ENCODE data around the gene OGFOD3. TPM values are rescaled to one million over a fixed set of nuclear protein-coding genes. Genes with fewer than 3 reads are reported as not detected.

OGFOD3 gene
- total and polyA plus RNA-seq, 3 experiments from 2014 or later: 27.9 to 29.9 (median 28.4) TPM

- Mint-ChIP-seq H3K36me3 (peaks cover 0 to 37% (median 0%) of the 10 kb centered on the region in 3 donors), H3K9me3 (no peaks in the 10 kb centered on the region), H3K4me1 (peaks cover 0 to 11% (median 1%) of the 10 kb centered on the region in 3 donors), H3K27me3 (no peaks in the 10 kb centered on the region), H3K4me3 (no peak overlapping the region), H3K27ac (peak overlapping the region in 3 of 8 donors; percentile 42 to 82 (median 52))
- Histone ChIP-seq H3K9me3 (ENCODE audit: low read length) (no peaks in the 10 kb centered on the region), H3K36me3 (ENCODE audit: insufficient read depth, low read length) (peaks cover 10% of the 10 kb centered on the region), H3K27me3 (ENCODE audit: insufficient read depth, low read length, poor library complexity, severe bottlenecking) (no peaks in the 10 kb centered on the region), H3K4me1 (ENCODE audit: insufficient read depth, low read length) (no peaks in the 10 kb centered on the region), H3K4me3 (ENCODE audit: low read length) (no peak overlapping the region), H3K27ac (ENCODE audit: low read depth, low read length) (no peak overlapping the region)
- POLR2A ChIA-PET: interaction anchor here (0.7 kb wide), 1 partner anchor 9 kb away, joined by 3 read pairs; no protein-coding TSS in a partner anchor
- peak in 1 of 5 donors; percentile 30 for DNase-seq
- CTCF ChIA-PET: no interaction called here
These were observed 22.1 kb upstream of the OGFOD3 start for GRCh38 chr17:82440469-82440981.

GRCh38 chr17:82439829-82440365 lies 21.5 kb upstream of the OGFOD3 start:
- no peak overlapping the region for H3K4me3 Mint-ChIP-seq
- peaks cover 0 to 40% (median 0%) of the 10 kb centered on the region in 3 donors for H3K36me3 Mint-ChIP-seq
- H3K36me3 ChIP-seq (ENCODE audit: insufficient read depth, low read length): peaks cover 10% of the 10 kb centered on the region
- H3K27me3 Mint-ChIP-seq: no peaks in the 10 kb centered on the region
- peak in 1 of 5 donors; percentile 41 for DNase-seq
- no peaks in the 10 kb centered on the region for H3K9me3 Mint-ChIP-seq
- no peaks in the 10 kb centered on the region for H3K9me3 ChIP-seq (ENCODE audit: low read length)
- H3K27ac ChIP-seq (ENCODE audit: low read depth, low read length): no peak overlapping the region
- H3K4me1 Mint-ChIP-seq: peaks cover 0 to 15% (median 1%) of the 10 kb centered on the region in 3 donors
- H3K27ac Mint-ChIP-seq: no peak overlapping the region
- ChIA-PET CTCF (no interaction called here), POLR2A (no interaction called here)
- no peaks in the 10 kb centered on the region for H3K27me3 ChIP-seq (ENCODE audit: insufficient read depth, low read length, poor library complexity, severe bottlenecking)
- no peaks in the 10 kb centered on the region for H3K4me1 ChIP-seq (ENCODE audit: insufficient read depth, low read length)
- no peak overlapping the region for H3K4me3 ChIP-seq (ENCODE audit: low read length)

- H3K4me3 ChIP-seq (ENCODE audit: low read length): no peak overlapping the region
- Mint-ChIP-seq H3K4me1 (peaks cover 3 to 17% (median 4%) of the 10 kb centered on the region in 3 donors), H3K4me3 (no peak overlapping the region), H3K27me3 (no peaks in the 10 kb centered on the region), H3K27ac (no peak overlapping the region), H3K36me3 (peaks cover 0 to 35% (median 0%) of the 10 kb centered on the region in 3 donors), H3K9me3 (no peaks in the 10 kb centered on the region)
- ChIA-PET POLR2A (no interaction called here), CTCF (no interaction called here)
- no peaks in the 10 kb centered on the region for H3K9me3 ChIP-seq (ENCODE audit: low read length)
- peak in 1 of 5 donors; percentile 43 for DNase-seq
- H3K36me3 ChIP-seq (ENCODE audit: insufficient read depth, low read length): peaks cover 10% of the 10 kb centered on the region
- no peaks in the 10 kb centered on the region for H3K27me3 ChIP-seq (ENCODE audit: insufficient read depth, low read length, poor library complexity, severe bottlenecking)
- H3K27ac ChIP-seq (ENCODE audit: low read depth, low read length): no peak overlapping the region
- H3K4me1 ChIP-seq (ENCODE audit: insufficient read depth, low read length): peaks cover 4% of the 10 kb centered on the region
These were observed 20.9 kb upstream of the OGFOD3 start for GRCh38 chr17:82439194-82439828.

- Mint-ChIP-seq H3K4me3 (no peak overlapping the region), H3K9me3 (no peaks in the 10 kb centered on the region), H3K27ac (peak overlapping the region in 1 of 8 donors; percentile 71), H3K27me3 (no peaks in the 10 kb centered on the region), H3K36me3 (peaks cover 0 to 31% (median 0%) of the 10 kb centered on the region in 3 donors), H3K4me1 (peaks cover 4 to 23% (median 9%) of the 10 kb centered on the region in 3 donors)
- Histone ChIP-seq H3K4me3 (ENCODE audit: low read length) (no peak overlapping the region), H3K4me1 (ENCODE audit: insufficient read depth, low read length) (peaks cover 9% of the 10 kb centered on the region), H3K27ac (ENCODE audit: low read depth, low read length) (no peak overlapping the region), H3K36me3 (ENCODE audit: insufficient read depth, low read length) (peaks cover 10% of the 10 kb centered on the region), H3K27me3 (ENCODE audit: insufficient read depth, low read length, poor library complexity, severe bottlenecking) (no peaks in the 10 kb centered on the region), H3K9me3 (ENCODE audit: low read length) (no peaks in the 10 kb centered on the region)
- DNase-seq: peak in 1 of 5 donors; percentile 39
- POLR2A ChIA-PET: no interaction called here
- CTCF ChIA-PET: interaction anchor here (0.7 kb wide), 1 partner anchor 16 kb away, joined by 5 read pairs; no protein-coding TSS in a partner anchor
These were observed 20.2 kb upstream of the OGFOD3 start for GRCh38 chr17:82438401-82439193.

GRCh38 chr17:82437325-82437668 lies 18.9 kb upstream of the OGFOD3 start:
- Histone ChIP-seq H3K4me1 (ENCODE audit: insufficient read depth, low read length) (peaks cover 9% of the 10 kb centered on the region), H3K27ac (ENCODE audit: low read depth, low read length) (no peak overlapping the region), H3K4me3 (ENCODE audit: low read length) (no peak overlapping the region), H3K36me3 (ENCODE audit: insufficient read depth, low read length) (peaks cover 6% of the 10 kb centered on the region), H3K27me3 (ENCODE audit: insufficient read depth, low read length, poor library complexity, severe bottlenecking) (no peaks in the 10 kb centered on the region), H3K9me3 (ENCODE audit: low read length) (no peaks in the 10 kb centered on the region)
- no peak overlapping the region for H3K27ac Mint-ChIP-seq
- no peak for DNase-seq
- CTCF ChIA-PET: no interaction called here
- peaks cover 4 to 16% (median 9%) of the 10 kb centered on the region in 3 donors for H3K4me1 Mint-ChIP-seq
- peaks cover 0 to 22% (median 0%) of the 10 kb centered on the region in 3 donors for H3K36me3 Mint-ChIP-seq
- no peaks in the 10 kb centered on the region for H3K9me3 Mint-ChIP-seq
- POLR2A ChIA-PET: no interaction called here
- no peak overlapping the region for H3K4me3 Mint-ChIP-seq
- H3K27me3 Mint-ChIP-seq: no peaks in the 10 kb centered on the region

- DNase-seq: no peak
- H3K36me3 Mint-ChIP-seq: peaks cover 0 to 21% (median 0%) of the 10 kb centered on the region in 3 donors
- peaks cover 4 to 16% (median 9%) of the 10 kb centered on the region in 3 donors for H3K4me1 Mint-ChIP-seq
- POLR2A ChIA-PET: no interaction called here
- peaks cover 0 to 2% of the 10 kb centered on the region in 2 donors for H3K27me3 Mint-ChIP-seq
- H3K27ac Mint-ChIP-seq: no peak overlapping the region
- H3K27me3 ChIP-seq (ENCODE audit: insufficient read depth, low read length, poor library complexity, severe bottlenecking): no peaks in the 10 kb centered on the region
- H3K4me1 ChIP-seq (ENCODE audit: insufficient read depth, low read length): peaks cover 9% of the 10 kb centered on the region
- H3K9me3 ChIP-seq (ENCODE audit: low read length): no peaks in the 10 kb centered on the region
- CTCF ChIA-PET: no interaction called here
- no peak overlapping the region for H3K4me3 Mint-ChIP-seq
- no peak overlapping the region for H3K27ac ChIP-seq (ENCODE audit: low read depth, low read length)
- no peaks in the 10 kb centered on the region for H3K9me3 Mint-ChIP-seq
- H3K4me3 ChIP-seq (ENCODE audit: low read length): no peak overlapping the region
- peaks cover 6% of the 10 kb centered on the region for H3K36me3 ChIP-seq (ENCODE audit: insufficient read depth, low read length)
These were observed 18.4 kb upstream of the OGFOD3 start for GRCh38 chr17:82436601-82437324.

GRCh38 chr17:82435601-82436583 lies 17.5 kb upstream of the OGFOD3 start:
- H3K4me3 ChIP-seq (ENCODE audit: low read length): no peak overlapping the region
- H3K4me1 Mint-ChIP-seq: peaks cover 4 to 16% (median 9%) of the 10 kb centered on the region in 3 donors
- peaks cover 6% of the 10 kb centered on the region for H3K36me3 ChIP-seq (ENCODE audit: insufficient read depth, low read length)
- peaks cover 9% of the 10 kb centered on the region for H3K4me1 ChIP-seq (ENCODE audit: insufficient read depth, low read length)
- no peaks in the 10 kb centered on the region for H3K9me3 Mint-ChIP-seq
- no peaks in the 10 kb centered on the region for H3K27me3 ChIP-seq (ENCODE audit: insufficient read depth, low read length, poor library complexity, severe bottlenecking)
- peak in 1 of 5 donors; percentile 45 for DNase-seq
- H3K27ac ChIP-seq (ENCODE audit: low read depth, low read length): no peak overlapping the region
- peaks cover 0 to 2% of the 10 kb centered on the region in 2 donors for H3K27me3 Mint-ChIP-seq
- H3K27ac Mint-ChIP-seq: no peak overlapping the region
- POLR2A ChIA-PET: no interaction called here
- H3K36me3 Mint-ChIP-seq: peaks cover 0 to 23% (median 0%) of the 10 kb centered on the region in 3 donors
- CTCF ChIA-PET: interaction anchor here (1.1 kb wide), 1 partner anchor 83 kb away, joined by 3 read pairs; no protein-coding TSS in a partner anchor
- no peak overlapping the region for H3K4me3 Mint-ChIP-seq
- no peaks in the 10 kb centered on the region for H3K9me3 ChIP-seq (ENCODE audit: low read length)

Measured in CD8-positive, alpha-beta memory T cell (primary cell).